Measurements from ENCODE around the gene TMEM91.
"Not testable (repeated sequence)": the region's sequence is repeated elsewhere in the genome, so short reads cannot be mapped to it uniquely, and the experiment has no call there.

TMEM91 gene

GRCh38 chr19:41376241-41376997 is at the start of gene TMEM91:
Gene TMEM91 (plus strand): TSS chr19:41376533. CDS start chr19:41378310, 1,777 bp downstream.
- DNase-seq (ENCODE audit: low read depth, low spot score) = no peak

GRCh38 chr19:41327076-41327575 is 49.2 kb upstream of the TMEM91 start:
- no peak for DNase-seq (ENCODE audit: low read depth, low spot score)

GRCh38 chr19:41327576-41328156 is 48.7 kb upstream of the TMEM91 start:
- DNase-seq (ENCODE audit: low read depth, low spot score) = no peak

GRCh38 chr19:41328157-41328841 is 48.0 kb upstream of the TMEM91 start:
- no peak for DNase-seq (ENCODE audit: low read depth, low spot score)

- no peak for DNase-seq (ENCODE audit: low read depth, low spot score)
Measured at GRCh38 chr19:41328842-41329225, 47.5 kb upstream of the TMEM91 start.

- DNase-seq (ENCODE audit: low read depth, low spot score) = no peak
Measured at GRCh38 chr19:41330481-41330880, 45.9 kb upstream of the TMEM91 start.

GRCh38 chr19:41330946-41331678 is 45.2 kb upstream of the TMEM91 start:
- no peak for DNase-seq (ENCODE audit: low read depth, low spot score)

GRCh38 chr19:41332000-41332399 is 44.3 kb upstream of the TMEM91 start:
- DNase-seq (ENCODE audit: low read depth, low spot score) = no peak

GRCh38 chr19:41332468-41332867 is 43.9 kb upstream of the TMEM91 start:
- DNase-seq (ENCODE audit: low read depth, low spot score) = no peak

- DNase-seq (ENCODE audit: low read depth, low spot score) = no peak
Measured at GRCh38 chr19:41334793-41335192, 41.5 kb upstream of the TMEM91 start.

GRCh38 chr19:41335467-41335866 is 40.9 kb upstream of the TMEM91 start:
- no peak for DNase-seq (ENCODE audit: low read depth, low spot score)

GRCh38 chr19:41339936-41340335 is 36.4 kb upstream of the TMEM91 start:
- no peak for DNase-seq (ENCODE audit: low read depth, low spot score)

GRCh38 chr19:41341669-41342490 is 34.5 kb upstream of the TMEM91 start:
- no peak for DNase-seq (ENCODE audit: low read depth, low spot score)

GRCh38 chr19:41344162-41344561 is 32.2 kb upstream of the TMEM91 start:
- DNase-seq (ENCODE audit: low read depth, low spot score) = no peak

GRCh38 chr19:41346916-41347315 is 29.4 kb upstream of the TMEM91 start:
- not testable (repeated sequence) for DNase-seq (ENCODE audit: low read depth, low spot score)

- DNase-seq (ENCODE audit: low read depth, low spot score) = no peak
Measured at GRCh38 chr19:41350735-41351338, 25.5 kb upstream of the TMEM91 start.

- no peak for DNase-seq (ENCODE audit: low read depth, low spot score)
Measured at GRCh38 chr19:41351339-41352245, 24.7 kb upstream of the TMEM91 start.

GRCh38 chr19:41352279-41352608 is 24.1 kb upstream of the TMEM91 start:
- DNase-seq (ENCODE audit: low read depth, low spot score) = no peak

GRCh38 chr19:41352609-41353465 is 23.5 kb upstream of the TMEM91 start:
- no peak for DNase-seq (ENCODE audit: low read depth, low spot score)
